HCT116 (cell line): ENCODE measurements around the gene TAS2R3. TPM values are rescaled to one million over a fixed set of nuclear protein-coding genes. Genes with fewer than 3 reads are reported as not detected.
"Not testable (repeated sequence)": the region's sequence is repeated elsewhere in the genome, so short reads cannot be mapped to it uniquely, and the experiment has no call there.

ENCODE experiments used
- ATAC-seq: fragments of 200-7000 bp; cut with Tn5 transposase; 2 replicates; pipeline ENCODE4 v1.9.1; 2020; ENCODE audit warnings: mild to moderate bottlenecking, moderate library complexity
- BruUV-seq: library from RNA; stranded (reverse); fragments of 400-500 nt; replicated peaks from 2 replicates; lab custom pipeline; 2021; lab: Mats Ljungman, UMichigan
- CTCF ChIA-PET: fragments of 300-600 bp; sonication (Branson Sonifier 250); formaldehyde crosslinking; loops from one replicate; lab custom pipeline; 2021; ENCODE audit warnings: antibody characterized with exemption; lab: Charles Lee
- POLR2A ChIA-PET: fragments of 300-600, 350-600 bp; sonication (Branson Sonifier 250); formaldehyde crosslinking; loops from one replicate; lab custom pipeline; 2021; ENCODE audit warnings: antibody characterized with exemption; lab: Charles Lee
- RAD21 ChIA-PET, 2 experiments: fragments of 300-600 bp; sonication (Branson Sonifier 250); formaldehyde crosslinking; loops; one replicate each; lab custom pipeline; 2023; ENCODE audit warnings: low total read pairs in 2 of 2; ENCODE audit not compliant: uncharacterized antibody in 2 of 2, unreplicated experiment in 2 of 2, low non-redundant PET in 1 of 2; lab: Charles Lee
- DNase-seq: peaks from one replicate; pipeline ENCODE4 v3.0.0-alpha.2; 2010; ENCODE audit warnings: low read depth, low spot score
- H2AFZ ChIP-seq: fragments of 200-600 bp; shearing (Covaris generic), sonication (generic); 2 replicates; pipeline ENCODE4 v1.6.1; 2017; ENCODE audit warnings: low read depth, mixed run types, mixed read lengths, antibody characterized with exemption, low read length; ENCODE audit not compliant: poor library complexity, severe bottlenecking
- H3K27ac ChIP-seq: 2 replicates; pipeline ENCODE4 v1.5.1; 2012; ENCODE audit warnings: low read depth, low read length
- H3K27me3 ChIP-seq: fragments of 200-600 bp; sonication (generic); 2 replicates; pipeline ENCODE4 v1.6.1; 2016; ENCODE audit warnings: mixed run types, low read length, mixed read lengths; ENCODE audit not compliant: insufficient read depth
- H3K36me3 ChIP-seq, 2 experiments: fragments of 200-500 bp in 1 of 2; fragments of 200-600 bp in 1 of 2; sonication (Bioruptor generic) in 1 of 2; sonication (generic) in 1 of 2; 2 replicates each; pipeline versions ENCODE4 v1.5.1 to v1.6.1; 2014 to 2016; ENCODE audit warnings: low read length in 2 of 2, inconsistent platforms in 1 of 2, mixed read lengths in 1 of 2, mixed run types in 1 of 2; ENCODE audit not compliant: insufficient read depth in 2 of 2, control insufficient read depth in 1 of 2
- H3K4me1 ChIP-seq, 2 experiments: fragments of 200-600 bp in 1 of 2; sonication (generic) in 1 of 2; 2 replicates each; pipeline versions ENCODE4 v1.5.1 to v1.6.1; 2012 to 2017; ENCODE audit warnings: low read length in 2 of 2, inconsistent platforms in 1 of 2, mild to moderate bottlenecking in 1 of 2, mixed read lengths in 1 of 2, mixed run types in 1 of 2, moderate library complexity in 1 of 2; ENCODE audit not compliant: insufficient read depth in 2 of 2, control insufficient read depth in 1 of 2
- H3K4me2 ChIP-seq: fragments of 200-600 bp; sonication (generic); 2 replicates; pipeline ENCODE4 v1.6.1; 2017; ENCODE audit warnings: mixed run types, low read length, mixed read lengths
- H3K4me3 ChIP-seq, 2 experiments: fragments of 200-600 bp in 1 of 2; sonication (generic) in 1 of 2; replicated peaks in 1 of 2; 2 replicates each; pipeline ENCODE4 v1.5.1; 2011 to 2016; ENCODE audit warnings: low read length in 2 of 2, control low read depth in 1 of 2, low read depth in 1 of 2, mild to moderate bottlenecking in 1 of 2, mixed read lengths in 1 of 2, mixed run types in 1 of 2
- H3K79me2 ChIP-seq: fragments of 200-600 bp; sonication (generic); 2 replicates; pipeline ENCODE4 v1.6.1; 2017; ENCODE audit warnings: mild to moderate bottlenecking, mixed run types, low read length, moderate library complexity, mixed read lengths; ENCODE audit not compliant: insufficient read depth
- H3K9ac ChIP-seq: fragments of 200-600 bp; sonication (generic); 2 replicates; pipeline ENCODE4 v1.6.1; 2016; ENCODE audit warnings: low read length, mixed read lengths
- H3K9me2 ChIP-seq: fragments of 200-600 bp; sonication (generic), shearing (Covaris generic); 2 replicates; pipeline ENCODE4 v1.6.1; 2017; ENCODE audit warnings: mixed run types, mild to moderate bottlenecking, moderate library complexity; ENCODE audit not compliant: insufficient read depth
- H3K9me3 ChIP-seq, 2 experiments: fragments of 200-500 bp in 1 of 2; fragments of 200-600 bp in 1 of 2; sonication (Bioruptor generic) in 1 of 2; sonication (generic) in 1 of 2; 2 replicates each; pipeline ENCODE4 v1.6.1; 2014 to 2017; ENCODE audit warnings: low read length in 2 of 2, mixed read lengths in 2 of 2, inconsistent platforms in 1 of 2, low read depth in 1 of 2, mild to moderate bottlenecking in 1 of 2, mixed run types in 1 of 2, moderate library complexity in 1 of 2; ENCODE audit not compliant: control insufficient read depth in 1 of 2, insufficient read depth in 1 of 2
- H4K20me1 ChIP-seq: fragments of 200-600 bp; sonication (generic), shearing (Covaris generic); 2 replicates; pipeline ENCODE4 v1.6.1; 2017; ENCODE audit warnings: mixed run types, mild to moderate bottlenecking, moderate library complexity; ENCODE audit not compliant: insufficient read depth
- CTCF ChIP-seq, 3 experiments: fragments of 200-600 bp in 1 of 3; sonication (generic) in 1 of 3; IDR thresholded peaks in 2 of 3; conservative IDR thresholded peaks in 1 of 3; 2 replicates each; pipeline ENCODE4 v1.5.1; 2012 to 2017; ENCODE audit warnings: low read depth in 2 of 3, low read length in 2 of 3, antibody characterized with exemption in 1 of 3, borderline replicate concordance in 1 of 3, control low read depth in 1 of 3, mild to moderate bottlenecking in 1 of 3, mixed read lengths in 1 of 3, mixed run types in 1 of 3, moderate library complexity in 1 of 3; ENCODE audit not compliant: insufficient read depth in 1 of 3
- MAX ChIP-seq: IDR thresholded peaks from 2 replicates; pipeline ENCODE4 v1.6.1; 2012
- RAD21 ChIP-seq: IDR thresholded peaks from 2 replicates; pipeline ENCODE4 v1.6.1; 2012; ENCODE audit warnings: low read depth, mild to moderate bottlenecking
- YY1 ChIP-seq: IDR thresholded peaks from 2 replicates; pipeline ENCODE4 v1.6.1; 2011; ENCODE audit warnings: low read length, low read depth, moderate library complexity, mild to moderate bottlenecking; ENCODE audit not compliant: insufficient replicate concordance; ENCODE audit errors: extremely low read depth
- intact Hi-C: fragments of 100-400 bp; cut with micrococcal nuclease; formaldehyde crosslinking; loops from 2 replicates; pipeline ENCODE4 v1.10.0; 2022
- total RNA-seq: library from RNA; stranded (reverse); gene quantifications from one replicate; pipeline ENCODE4 v1.2.1, GENCODE V29; 2021; ENCODE audit not compliant: unreplicated experiment

The TAS2R3 gene
- total RNA-seq, 1 experiment from 2014 or later, result 1.4 TPM

GRCh38 chr7:141754939-141755338 lies 9.0 kb upstream of the TAS2R3 start:
- intact Hi-C loops, result loop anchor here (5.0 kb wide), 1 partner anchor 432 kb away; no protein-coding TSS in a partner anchor

GRCh38 chr7:141770083-141770583 lies 6.2 kb downstream of the TAS2R3 start:
- H3K9ac ChIP-seq, H3K4me1 ChIP-seq, H3K79me2 ChIP-seq, BruUV-seq, H2AFZ ChIP-seq, DNase-seq, POLR2A ChIA-PET, RAD21 ChIA-PET, H4K20me1 ChIP-seq, H3K4me3 ChIP-seq, H3K9me2 ChIP-seq, H3K36me3 ChIP-seq, ATAC-seq, H3K9me3 ChIP-seq, intact Hi-C loops, H3K4me2 ChIP-seq, H3K27ac ChIP-seq, H3K27me3 ChIP-seq: not testable (repeated sequence)
- CTCF ChIA-PET, result interaction anchor here (1.4 kb wide), 1 partner anchor 16 kb away, joined by 4 read pairs; no protein-coding TSS in a partner anchor

More at GRCh38 chr7:141754939-141755338, 9.0 kb upstream of the TAS2R3 start:
- TF ChIP-seq CTCF (IDR thresholded peaks at IDR 0.05 in 2 of 3, conservative IDR thresholded peaks at IDR 0.05 in 1 of 3; ENCODE audit: borderline replicate concordance in 1 of 3, insufficient read depth in 1 of 3, low read depth in 2 of 3, low read length in 2 of 3) (peak; percentile 11 to 67 (median 56); a peak in 4 of 6 replicates), RAD21 (peak; percentile 35), MAX (no peak), YY1 (no peak)
- H3K27ac ChIP-seq, result no peak overlapping the region
- no peaks in the 10 kb centered on the region for H4K20me1 ChIP-seq
- peaks cover 20% of the 10 kb centered on the region; the same call in 1 of the 2 replicates for H3K79me2 ChIP-seq
- H2AFZ ChIP-seq, result no peak overlapping the region
- H3K9me3 ChIP-seq, result peaks cover 3 to 9% of the 10 kb centered on the region in 2 experiments; a peak in 2 of 4 replicates
- ATAC-seq (peak; percentile 75), DNase-seq (no peak)
- no TSS peak for BruUV-seq
- peaks cover 31 to 62% of the 10 kb centered on the region in 2 experiments for H3K36me3 ChIP-seq
- ChIA-PET CTCF (no interaction called here), RAD21 (no interaction called here), POLR2A (no interaction called here)
- H3K4me1 ChIP-seq, result no peaks in the 10 kb centered on the region
- H3K27me3 ChIP-seq, result no peaks in the 10 kb centered on the region
- H3K4me2 ChIP-seq, result no peak overlapping the region
- no peak overlapping the region for H3K4me3 ChIP-seq
- H3K9ac ChIP-seq, result no peak overlapping the region
- no peaks in the 10 kb centered on the region for H3K9me2 ChIP-seq
